CD4-positive, alpha-beta T cell treated with Interleukin-6 for 4 hours (primary cell): ENCODE results near the gene MEX3B.
"Not testable (repeated sequence)": the region's sequence is repeated elsewhere in the genome, so short reads cannot be mapped to it uniquely, and the experiment has no call there.

Source experiments
- DNase-seq: peaks from one replicate; pipeline ENCODE4 v3.0.0-alpha.2; 2020; ENCODE audit warnings: mixed read lengths

MEX3B gene

DNA sequence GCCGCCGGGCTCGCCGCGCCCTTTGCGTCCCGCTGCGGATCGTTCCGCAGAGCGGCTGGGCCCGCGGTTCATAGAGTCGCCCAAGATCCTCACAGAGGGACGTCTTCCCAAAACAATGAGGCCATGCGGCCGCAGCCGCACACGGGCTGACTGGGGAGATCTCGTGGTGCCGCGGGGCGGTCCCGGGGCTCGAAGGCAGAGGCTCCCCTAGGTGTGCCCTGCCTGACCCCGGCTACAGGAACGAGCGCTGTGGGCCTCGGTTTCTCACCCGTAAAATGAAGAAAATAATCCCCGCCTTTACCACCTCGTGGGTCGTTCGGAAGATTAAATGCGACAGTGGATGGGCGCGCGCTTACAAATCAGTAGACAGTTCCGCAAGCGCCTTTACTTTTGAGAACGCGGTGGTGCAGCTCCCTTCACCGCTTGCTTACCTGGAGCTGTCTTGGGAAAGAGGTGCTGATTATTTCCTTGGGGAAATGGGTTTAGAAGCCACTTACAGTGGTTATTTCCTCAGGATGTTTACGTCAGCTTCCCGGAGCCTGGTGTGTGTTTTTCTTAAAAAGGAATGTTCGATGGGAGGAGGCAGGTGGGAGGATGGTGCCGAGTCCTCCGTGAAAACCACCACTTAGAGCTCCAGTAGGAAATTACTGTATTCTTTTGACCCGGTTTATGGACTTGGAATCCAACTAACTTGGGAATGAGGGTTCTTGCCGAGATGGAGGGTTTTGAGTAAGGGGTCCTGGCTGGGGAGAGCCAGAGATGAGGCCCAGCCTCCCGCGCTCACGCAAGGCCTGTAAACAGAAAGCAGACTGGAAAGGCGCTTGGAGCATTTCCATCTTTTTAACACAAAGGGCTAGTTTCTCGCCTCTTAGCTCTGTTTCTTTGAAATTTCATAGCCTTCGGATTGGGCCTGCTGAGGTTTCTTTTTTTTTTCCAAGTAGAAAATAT is 1.9 kb upstream of the MEX3B start:
- DNase-seq: no peak

DNA sequence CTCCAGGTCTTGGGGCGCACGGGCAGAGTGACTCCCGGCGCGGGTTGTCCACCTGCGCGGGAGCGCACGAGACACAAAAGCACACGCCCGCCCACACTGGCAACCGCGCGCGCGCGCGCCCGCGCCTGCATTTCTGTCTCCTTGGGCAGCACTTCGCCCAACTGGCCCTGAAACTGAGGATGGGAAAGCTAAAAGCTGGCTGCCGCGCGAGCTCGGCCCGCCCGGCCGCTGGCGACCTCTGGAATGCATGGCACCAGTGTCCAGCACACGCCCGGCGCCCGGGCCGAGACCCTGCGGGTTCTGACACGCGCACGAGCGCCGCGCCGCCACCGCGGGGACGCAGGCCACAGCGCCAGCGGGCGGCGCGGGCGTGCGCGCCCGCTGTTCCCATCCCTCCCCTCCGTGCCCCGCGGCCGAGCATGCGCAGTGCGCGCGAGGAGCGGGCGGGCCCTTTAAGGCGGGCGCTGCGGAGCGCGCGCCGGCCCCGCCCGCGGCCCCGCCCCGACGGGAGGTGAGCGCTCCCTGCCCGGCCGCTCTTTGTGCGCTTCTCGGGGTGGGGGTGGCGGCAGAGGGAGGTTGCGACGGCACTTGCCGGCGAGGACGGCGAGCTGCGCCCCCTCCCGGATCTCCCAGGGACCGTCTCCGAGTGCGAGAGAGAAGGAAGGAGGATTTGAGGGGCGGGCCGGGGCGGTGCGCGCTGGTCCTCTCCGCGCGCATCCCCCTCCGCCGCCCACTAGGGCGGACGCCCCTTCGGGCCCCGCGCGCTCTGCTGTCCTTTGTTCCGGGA is 1.0 kb upstream of the MEX3B start:
- DNase-seq: peak; percentile 90

DNA sequence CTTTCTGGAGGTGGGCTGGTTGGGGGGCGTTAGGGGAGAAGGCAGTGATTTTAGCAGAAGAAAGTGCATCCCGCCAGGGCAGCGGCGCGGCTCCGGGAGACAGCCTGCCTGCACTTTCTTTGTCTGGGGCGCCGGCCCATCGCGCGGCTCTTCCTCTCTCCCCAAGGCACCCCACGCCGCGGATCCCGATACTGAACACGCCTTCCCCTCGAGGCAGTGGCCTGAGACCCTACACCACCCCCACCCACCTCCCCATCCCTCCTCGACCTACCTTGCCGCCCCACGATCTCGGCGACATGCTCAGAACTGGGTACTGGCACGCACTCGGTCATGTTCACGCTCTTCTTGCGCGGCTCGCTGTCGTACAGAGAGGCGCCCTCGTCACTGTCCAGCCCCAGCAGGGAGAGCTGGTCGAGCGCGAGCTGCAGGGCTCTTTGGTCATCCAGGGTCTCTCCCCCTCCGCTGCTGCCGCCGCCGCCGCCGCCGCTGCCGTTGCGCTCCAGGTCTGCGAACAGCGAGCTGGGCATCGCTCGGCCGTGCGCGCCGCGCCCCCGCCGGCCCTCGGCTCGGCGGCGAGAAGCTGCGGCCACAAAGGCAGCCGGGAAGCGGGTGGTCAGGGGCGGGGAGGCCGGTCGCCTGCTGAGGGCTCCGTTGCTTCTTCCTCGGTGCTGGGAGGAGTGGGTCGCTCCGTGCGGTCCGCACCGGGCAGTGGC is 483 bp downstream of the MEX3B start:
- DNase-seq: peak; percentile 28

DNA sequence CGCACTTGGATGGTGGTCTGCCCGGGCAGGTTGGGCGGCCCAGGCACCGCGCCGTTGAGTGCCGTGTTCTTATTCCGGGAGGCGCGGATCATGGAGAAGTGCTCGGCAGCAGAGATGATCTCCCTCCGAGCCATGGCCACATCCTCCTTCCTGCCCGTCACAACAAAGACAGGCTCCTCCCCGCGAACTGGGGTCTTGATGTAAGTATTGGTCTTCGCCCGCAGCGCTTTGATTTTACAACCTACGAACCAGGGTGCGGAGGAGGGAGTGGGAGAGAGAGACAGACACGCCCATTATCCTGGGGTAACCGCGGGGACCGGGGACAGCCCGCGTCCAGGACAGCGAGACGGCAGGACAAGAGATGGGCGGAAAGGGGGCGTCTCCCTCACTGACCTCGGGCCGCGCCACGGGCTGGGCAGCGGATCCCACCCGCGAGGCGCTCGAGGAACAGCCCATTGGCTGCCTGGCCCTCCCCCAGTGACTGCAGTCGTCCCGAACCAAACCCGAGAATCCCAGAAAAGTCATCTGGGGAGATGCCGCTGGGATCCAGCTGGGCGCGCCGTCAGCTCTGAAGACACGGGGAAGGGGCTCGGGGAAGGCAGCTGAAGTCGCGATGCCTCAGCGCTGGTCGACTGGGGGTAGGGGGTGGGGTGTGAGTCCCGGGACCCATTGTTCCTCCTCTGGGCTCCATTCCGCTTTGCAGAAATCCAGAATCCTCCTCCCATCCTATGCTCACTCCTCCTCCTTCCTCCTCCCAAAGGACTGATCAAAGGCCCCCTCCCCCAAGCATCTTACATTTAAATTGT is 1.2 kb downstream of the MEX3B start:
- DNase-seq: peak; percentile 53

DNA sequence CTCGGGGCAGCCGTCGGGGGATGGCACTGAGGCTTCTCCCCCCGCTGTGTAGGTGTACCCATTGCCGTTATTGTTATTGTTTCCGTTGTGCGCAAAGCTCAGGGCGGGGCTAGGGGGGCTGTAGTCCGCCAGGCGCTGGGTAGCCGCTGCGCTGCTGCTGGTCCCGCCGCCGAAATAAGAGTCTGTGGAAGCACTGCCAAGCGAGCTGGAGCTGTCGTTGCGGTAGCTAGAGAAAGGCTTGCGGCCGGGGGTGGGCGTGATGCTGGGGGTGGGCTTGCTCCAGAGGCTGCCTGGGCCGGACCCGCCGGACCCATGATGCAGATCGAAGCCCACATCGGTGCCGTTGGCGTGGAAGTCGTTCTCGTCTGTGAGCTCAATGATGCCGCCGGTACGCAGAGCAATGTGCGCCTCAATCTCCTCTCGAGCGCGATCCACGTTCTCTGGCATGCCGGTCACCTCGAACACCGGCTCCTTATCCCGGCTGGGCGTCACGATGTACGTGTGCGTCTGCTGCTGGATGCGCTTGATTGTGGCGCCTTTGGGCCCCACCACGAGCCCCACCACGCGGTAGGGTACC is 1.9 kb downstream of the MEX3B start:
- no peak for DNase-seq

DNA sequence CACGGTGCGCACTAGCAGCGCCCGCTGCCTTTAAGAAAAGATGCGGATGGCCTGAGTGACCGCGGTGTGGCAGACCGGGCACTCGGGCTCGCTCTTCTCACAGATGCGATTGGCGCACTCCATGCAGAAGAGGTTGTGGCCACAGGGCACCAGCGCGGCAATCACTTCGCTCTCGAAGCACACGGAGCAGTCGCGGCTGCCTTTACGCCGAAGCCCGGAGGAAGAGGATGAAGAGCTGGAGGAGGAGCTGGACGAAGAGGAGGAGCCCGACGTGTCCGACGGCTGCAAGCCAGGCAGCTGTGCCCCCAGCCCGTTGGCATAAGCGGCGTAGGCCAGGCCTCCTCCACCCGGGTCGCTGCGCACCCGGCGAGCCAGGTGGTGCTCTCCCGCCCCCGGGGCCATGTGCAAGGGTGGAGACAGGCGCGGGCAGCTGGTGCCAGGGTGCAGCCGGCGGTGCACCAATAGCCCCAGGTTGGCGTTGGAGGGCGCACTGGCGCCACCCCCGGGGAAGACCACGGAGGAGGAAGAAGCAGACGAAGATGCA is 2.6 kb downstream of the MEX3B start:
- no peak for DNase-seq

DNA sequence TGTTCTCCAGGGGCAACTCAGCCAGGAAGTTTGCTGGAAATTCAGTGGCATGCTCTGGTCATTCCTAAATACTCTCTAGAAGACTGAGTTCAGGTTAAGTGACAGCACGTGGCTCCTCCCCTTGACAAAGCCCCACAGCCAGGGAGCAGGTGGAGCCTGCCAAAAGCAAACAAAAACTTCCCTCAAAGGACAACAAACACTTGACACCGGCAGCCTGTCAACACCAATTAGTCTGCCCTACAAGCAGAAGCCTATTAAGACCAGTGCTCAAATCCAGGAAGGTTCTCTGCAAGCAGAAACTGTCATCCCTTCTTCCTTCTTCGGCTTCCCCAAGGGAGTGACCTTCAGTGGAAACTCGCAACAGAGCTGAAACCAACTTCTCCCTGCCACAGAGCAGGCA is 5.0 kb downstream of the MEX3B start:
- no peak for DNase-seq

DNA sequence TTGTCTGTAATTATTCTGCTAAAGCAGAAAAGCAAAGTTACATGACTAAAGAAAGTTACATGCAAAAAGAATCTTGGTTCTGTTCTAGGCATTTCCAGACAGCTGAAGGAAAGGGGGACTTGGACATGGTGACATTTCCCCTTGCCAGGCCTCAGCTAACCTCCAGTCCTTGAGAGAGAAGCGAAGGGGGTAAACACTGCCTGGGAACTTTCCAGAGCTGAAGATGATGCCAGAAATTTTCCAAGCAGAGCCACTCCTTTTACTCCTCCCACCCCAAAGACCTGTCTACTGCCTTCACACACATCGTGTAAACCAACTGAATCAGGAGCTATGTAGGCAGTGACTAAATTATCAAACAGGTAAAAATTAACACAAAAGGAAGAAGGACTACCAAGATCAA is 5.4 kb downstream of the MEX3B start:
- no peak for DNase-seq

DNA sequence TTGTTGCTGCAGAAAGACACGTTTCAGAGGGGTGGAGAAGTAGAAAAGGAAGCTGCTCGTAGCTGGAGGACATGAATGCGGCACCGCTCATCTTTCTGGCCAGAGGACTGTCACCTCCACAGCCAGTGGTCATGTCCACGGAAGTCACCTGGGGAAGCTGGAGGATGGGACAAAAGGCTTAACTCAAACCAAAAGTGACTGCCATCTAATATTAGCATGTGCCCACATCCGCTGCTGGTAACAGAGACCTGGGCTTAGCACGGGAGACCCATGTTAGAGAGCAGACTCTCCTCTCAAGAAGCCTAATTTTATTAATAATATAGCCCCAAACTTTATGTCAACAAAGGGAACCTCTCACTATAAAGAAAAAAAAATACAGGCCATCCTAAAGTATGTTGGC is 5.9 kb downstream of the MEX3B start:
- DNase-seq: no peak

DNA sequence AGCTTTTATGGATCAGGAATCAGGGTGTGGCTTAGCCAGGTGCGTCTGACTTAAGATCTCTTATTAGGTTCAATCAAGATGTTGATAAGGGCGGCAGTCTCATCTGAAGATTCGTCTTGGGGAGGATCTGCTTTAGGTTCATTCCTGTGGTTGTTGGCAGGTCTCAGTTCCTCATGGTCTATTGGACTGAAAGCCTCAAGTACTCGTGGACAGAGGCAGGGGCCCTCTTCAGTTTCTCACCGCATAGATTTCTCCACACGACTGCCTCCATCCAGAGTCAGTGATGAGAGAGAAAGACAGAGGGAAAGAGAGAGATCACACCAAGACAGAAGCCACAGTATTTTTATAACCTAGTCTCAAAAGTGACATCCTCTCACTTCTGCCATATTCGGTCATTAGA is 9.4 kb downstream of the MEX3B start:
- no peak for DNase-seq

DNA sequence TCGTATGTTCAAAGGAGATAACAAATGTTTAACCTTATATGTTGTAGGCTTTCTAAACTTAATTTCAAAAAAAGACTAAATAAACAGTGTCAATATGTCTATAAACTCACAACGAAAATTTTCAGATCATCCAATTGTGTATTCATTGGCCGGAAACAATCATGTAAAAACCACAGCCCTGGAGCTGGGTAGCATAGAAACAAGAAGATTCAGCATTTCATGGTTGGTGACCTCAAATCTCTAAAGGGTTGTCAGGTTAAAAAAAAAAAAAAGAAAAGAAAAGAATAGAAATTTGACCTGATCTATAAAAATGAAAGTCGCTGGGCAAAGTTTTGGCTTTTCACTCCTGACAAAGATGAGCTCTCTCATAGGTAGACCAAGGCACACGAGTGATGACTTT is 13.9 kb downstream of the MEX3B start:
- DNase-seq: no peak

DNA sequence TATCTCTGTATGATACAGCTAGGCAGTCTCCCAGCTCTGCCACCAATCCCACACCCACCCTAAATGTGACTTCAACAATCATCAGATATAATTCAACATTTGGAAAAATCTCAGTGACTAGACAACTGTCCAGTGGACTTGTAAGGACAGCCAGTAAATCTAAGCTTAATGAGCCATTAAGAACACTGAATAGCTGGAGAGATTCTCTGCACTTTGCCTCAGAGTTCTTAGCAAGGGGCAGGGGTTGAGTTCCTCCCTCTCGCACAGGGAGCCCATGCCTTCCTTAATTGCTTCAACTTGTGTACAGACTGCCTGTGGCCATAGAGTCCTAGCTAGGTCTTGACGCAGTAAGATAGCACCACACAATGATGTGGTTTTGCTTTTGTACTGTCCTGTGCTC is 15.6 kb downstream of the MEX3B start:
- no peak for DNase-seq

DNA sequence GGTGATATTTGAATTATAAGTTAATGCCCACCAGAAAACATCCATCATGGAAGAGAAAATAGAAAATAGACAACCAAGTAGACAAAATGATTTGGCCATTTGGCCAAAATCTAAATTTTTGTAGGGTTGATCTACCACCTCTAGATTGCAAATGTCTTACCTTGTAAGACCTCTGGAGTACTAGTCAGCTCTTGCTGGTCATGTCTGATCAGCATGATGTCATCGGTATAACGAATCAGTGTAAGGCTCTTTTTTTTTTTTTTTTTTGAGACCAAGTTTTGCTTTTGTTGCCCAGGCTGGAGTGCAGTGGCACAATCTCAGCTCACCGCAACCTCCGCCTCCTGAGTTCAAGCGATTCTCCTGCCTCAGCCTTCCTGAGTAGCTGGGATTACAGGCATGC is 17.7 kb downstream of the MEX3B start:
- not testable (repeated sequence) for DNase-seq

DNA sequence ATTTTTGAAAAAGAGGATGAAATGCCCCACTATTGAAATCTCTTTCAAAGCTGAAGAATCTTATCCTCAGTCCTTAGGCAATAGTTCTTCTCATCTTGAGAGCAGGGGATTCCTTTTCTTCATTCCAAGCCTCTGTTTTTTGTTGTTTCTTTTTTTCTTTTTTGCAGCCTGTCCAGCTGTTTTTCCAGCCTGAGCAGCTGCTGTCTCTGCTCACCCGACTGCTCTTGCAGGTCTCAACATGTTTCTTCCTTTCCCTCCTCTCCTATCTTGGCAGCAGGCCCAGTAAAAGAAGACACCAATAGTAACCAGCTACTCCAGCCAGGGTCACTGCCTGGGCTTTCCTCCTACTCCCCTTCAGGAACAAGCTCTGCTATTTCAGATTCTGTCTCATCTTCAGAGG is 23.8 kb downstream of the MEX3B start:
- DNase-seq: no peak

DNA sequence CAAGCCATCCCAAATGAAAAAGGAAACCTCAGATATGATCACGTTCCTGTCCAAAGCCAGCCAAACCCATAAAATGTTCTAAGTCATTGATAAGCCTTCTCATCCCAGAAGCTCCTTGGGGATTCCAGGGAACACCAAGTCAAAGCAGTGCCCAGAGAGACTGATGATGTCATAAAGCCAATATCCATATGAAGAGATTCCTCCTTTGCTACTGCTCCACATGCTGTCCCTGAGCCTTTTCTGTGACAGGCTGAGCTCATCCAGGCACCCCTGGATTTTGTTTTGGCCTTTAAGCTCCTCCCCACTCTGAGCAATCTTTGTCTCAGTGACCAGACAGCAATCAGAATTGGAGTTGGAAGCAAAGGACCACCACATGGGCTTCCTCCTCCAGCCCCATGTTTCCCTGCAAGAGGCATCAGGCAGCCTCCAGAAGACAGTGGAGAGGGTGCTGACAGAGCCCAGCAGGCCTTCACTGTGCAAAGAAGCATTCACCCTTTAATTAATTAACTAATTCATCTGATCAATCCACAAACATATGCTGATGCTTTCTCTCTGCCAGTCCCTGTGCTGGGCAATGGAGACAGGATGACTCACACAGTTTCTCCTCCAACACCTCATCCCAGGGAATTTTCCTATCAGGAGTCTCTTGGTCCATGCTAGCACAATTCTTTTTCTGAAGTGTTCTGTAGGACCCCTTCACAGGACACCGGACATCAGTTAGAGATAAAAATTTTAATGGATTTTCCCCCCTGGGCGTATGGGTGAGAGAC is 25.0 kb downstream of the MEX3B start:
- DNase-seq: no peak

DNA sequence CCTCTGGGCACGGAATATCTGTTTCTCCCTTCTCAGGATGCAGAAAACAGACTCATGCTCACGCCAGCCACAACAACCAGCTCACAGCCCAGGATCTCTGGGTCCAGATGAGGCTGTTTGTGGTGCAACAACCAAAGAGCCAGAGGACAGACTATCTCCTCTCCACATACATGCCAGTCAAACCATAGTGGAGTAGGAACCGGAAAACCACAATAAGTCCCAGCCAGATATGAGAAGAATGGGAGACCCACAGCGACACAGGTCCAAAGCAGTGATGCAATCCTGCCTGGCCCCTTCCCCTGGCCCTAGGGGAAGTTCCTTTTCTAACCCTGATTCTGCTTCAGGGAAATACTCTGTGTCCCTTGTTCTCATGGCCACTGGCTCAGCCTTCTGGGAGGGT is 27.6 kb downstream of the MEX3B start:
- DNase-seq: no peak

DNA sequence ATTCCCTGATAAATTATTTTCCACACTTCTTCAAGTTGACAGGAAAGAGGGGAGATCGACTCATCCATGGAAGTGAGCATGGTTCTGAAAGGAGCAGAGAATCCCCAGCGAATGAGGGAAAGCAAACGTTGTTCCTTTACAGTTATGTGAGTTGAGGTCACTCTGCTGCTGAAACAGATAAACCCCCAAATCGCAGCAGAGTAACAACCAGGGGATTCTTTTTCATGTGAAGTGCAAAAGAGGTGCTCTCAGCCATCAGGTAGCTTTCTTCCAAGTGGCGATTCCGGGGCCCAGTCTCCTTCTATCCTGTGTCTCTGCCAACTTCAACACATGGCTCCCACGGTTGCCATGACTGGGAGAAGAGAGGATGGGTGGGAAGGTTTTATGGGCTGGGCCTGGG is 28.2 kb downstream of the MEX3B start:
- no peak for DNase-seq

DNA sequence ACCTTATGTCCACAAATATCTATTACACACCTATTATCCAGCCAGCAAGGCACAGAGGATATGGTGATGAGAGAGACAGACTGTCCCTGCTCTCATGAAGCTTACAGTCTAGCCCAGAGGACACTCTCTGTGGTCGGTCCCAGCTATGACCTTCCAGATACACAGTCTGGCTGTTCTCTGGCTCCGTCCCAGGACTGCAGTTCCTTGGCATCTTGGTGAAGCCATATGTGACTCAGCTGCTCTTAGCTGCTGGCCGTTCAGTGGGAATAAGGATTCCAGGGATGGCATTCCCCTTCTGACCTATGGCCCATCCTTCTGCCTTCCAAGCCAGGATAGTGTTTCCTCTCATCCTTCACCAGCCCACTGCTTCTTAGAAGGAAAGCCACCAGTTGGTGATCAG is 30.8 kb downstream of the MEX3B start:
- DNase-seq: no peak

DNA sequence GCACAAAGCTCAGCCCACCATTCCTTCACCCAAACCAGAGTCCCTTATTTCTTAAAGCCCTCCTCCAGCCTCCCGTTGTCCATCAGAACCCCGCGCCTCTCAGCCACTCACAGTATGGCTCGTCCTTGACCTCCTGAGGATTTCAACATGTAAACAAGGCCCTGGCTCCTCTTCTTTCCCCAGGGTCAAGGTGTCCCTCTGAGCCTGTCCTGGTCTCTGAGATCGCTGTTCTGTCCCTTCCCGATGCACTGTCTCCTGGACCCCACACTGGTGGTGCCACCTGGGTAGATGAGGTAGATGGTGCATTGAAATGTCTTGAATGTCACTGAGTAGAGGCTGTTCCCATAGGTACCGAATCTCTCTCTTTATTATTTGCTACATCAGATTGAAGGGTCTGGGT is 32.9 kb downstream of the MEX3B start:
- no peak for DNase-seq

DNA sequence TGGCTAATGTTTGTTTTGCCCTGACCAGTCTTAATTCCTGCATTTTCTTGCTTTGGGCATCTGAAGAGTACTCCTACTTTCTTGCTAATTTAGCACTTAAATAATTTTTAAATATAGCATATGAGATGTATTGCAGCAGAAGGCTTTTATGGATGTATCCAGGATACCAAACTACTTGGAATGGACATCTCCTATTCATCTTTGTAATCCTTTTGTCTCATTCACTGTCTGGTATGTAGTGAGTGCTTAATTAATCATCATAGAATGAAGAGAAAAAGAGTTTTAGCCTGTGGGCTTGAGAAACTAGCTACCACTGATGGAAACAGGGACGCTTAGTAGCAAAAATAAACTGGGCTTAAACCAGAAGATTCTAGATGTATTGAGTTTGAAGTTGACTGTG is 40.6 kb downstream of the MEX3B start:
- no peak for DNase-seq

DNA sequence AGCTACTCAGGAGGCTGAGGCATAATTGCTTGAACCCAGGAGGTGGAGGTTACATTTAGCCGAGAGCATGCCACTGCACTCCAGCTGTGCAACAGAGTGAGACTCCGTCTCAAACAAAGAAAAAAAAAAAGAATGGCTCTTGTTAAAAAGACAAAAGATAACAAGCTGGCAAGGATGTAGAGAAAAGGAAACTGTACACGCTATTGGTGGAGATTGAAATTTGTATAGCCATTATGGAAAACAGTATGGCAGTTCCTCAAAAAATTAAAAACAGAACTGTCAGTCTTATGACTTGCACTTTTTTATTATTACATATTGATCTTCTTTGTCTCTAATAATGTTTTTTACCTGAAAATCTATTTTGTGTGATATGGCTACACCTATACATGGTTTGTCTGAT is 41.9 kb downstream of the MEX3B start:
- DNase-seq: no peak
